ENCODE measurements around the gene VDR. TPM values are rescaled to one million over a fixed set of nuclear protein-coding genes. Genes with fewer than 3 reads are reported as not detected.

Gene VDR
- polyA plus RNA-seq, 1 donor from 2014 or later, result not detected

GRCh38 chr12:47841910-47842309 lies 62.9 kb downstream of the VDR start:
- no peak for TF ChIP-seq EP300 (conservative IDR thresholded peaks at IDR 0.05; ENCODE audit: poor library complexity, severe bottlenecking)
- no peak for TF ChIP-seq REST (IDR thresholded peaks at IDR 0.05; ENCODE audit: borderline replicate concordance)
- no peak for TF ChIP-seq SMC3 (conservative IDR thresholded peaks at IDR 0.05; ENCODE audit: poor library complexity)
- no peak for TF ChIP-seq RAD21 (conservative IDR thresholded peaks at IDR 0.05)
- TF ChIP-seq MXI1 (conservative IDR thresholded peaks at IDR 0.05; ENCODE audit: poor library complexity, severe bottlenecking), result no peak
- no peak for TF ChIP-seq CTCF (IDR thresholded peaks at IDR 0.05; ENCODE audit: poor library complexity, severe bottlenecking)
- no peak for TF ChIP-seq POLR2AphosphoS5 (IDR thresholded peaks at IDR 0.05)
- TF ChIP-seq EZH2 (IDR thresholded peaks at IDR 0.05; ENCODE audit: borderline replicate concordance, insufficient read depth, low read length, poor library complexity, severe bottlenecking), result no peak
- no peak for TF ChIP-seq TAF1 (IDR thresholded peaks at IDR 0.05; ENCODE audit: low read depth)
- Histone ChIP-seq H3K4me3 (ENCODE audit: low read length) (no peak overlapping the region), H3K4me2 (ENCODE audit: low read length) (no peak overlapping the region), H3K9me2 (ENCODE audit: insufficient read depth, low read length) (no peaks in the 10 kb centered on the region), H3K9ac (ENCODE audit: low read length) (no peak overlapping the region), H2AFZ (ENCODE audit: low read depth, low read length) (no peak overlapping the region), H3F3A (ENCODE audit: insufficient read depth, low read length, poor library complexity, severe bottlenecking) (no peaks in the 10 kb centered on the region), H3K9me3 (ENCODE audit: low read length) (no peaks in the 10 kb centered on the region), H3K27me3 (ENCODE audit: insufficient read depth, low read depth, low read length) (no peaks in the 10 kb centered on the region), H3K27ac (ENCODE audit: low read length) (no peak overlapping the region), H3K36me3 (ENCODE audit: insufficient read depth, low read length) (no peaks in the 10 kb centered on the region), H3K79me2 (replicated peaks; ENCODE audit: insufficient read depth, low read length) (no peaks in the 10 kb centered on the region), H4K20me1 (ENCODE audit: insufficient read depth) (no peaks in the 10 kb centered on the region)

GRCh38 chr12:47841501-47841900 lies 63.3 kb downstream of the VDR start:
- Histone ChIP-seq H4K20me1 (ENCODE audit: insufficient read depth) (no peaks in the 10 kb centered on the region), H3K79me2 (replicated peaks; ENCODE audit: insufficient read depth, low read length) (no peaks in the 10 kb centered on the region), H3K9me2 (ENCODE audit: insufficient read depth, low read length) (no peaks in the 10 kb centered on the region), H3K27me3 (ENCODE audit: insufficient read depth, low read depth, low read length) (no peaks in the 10 kb centered on the region), H3K9ac (ENCODE audit: low read length) (no peak overlapping the region), H3K4me2 (ENCODE audit: low read length) (no peak overlapping the region), H3K9me3 (ENCODE audit: low read length) (no peaks in the 10 kb centered on the region), H3K27ac (ENCODE audit: low read length) (no peak overlapping the region), H3K36me3 (ENCODE audit: insufficient read depth, low read length) (no peaks in the 10 kb centered on the region), H3K4me3 (ENCODE audit: low read length) (no peak overlapping the region), H3F3A (ENCODE audit: insufficient read depth, low read length, poor library complexity, severe bottlenecking) (no peaks in the 10 kb centered on the region), H2AFZ (ENCODE audit: low read depth, low read length) (no peak overlapping the region)
- TF ChIP-seq REST (IDR thresholded peaks at IDR 0.05; ENCODE audit: borderline replicate concordance), result no peak
- TF ChIP-seq MXI1 (conservative IDR thresholded peaks at IDR 0.05; ENCODE audit: poor library complexity, severe bottlenecking), result no peak
